Measurements from ENCODE around the gene WDR38. TPM values are rescaled to one million over a fixed set of nuclear protein-coding genes. Genes with fewer than 3 reads are reported as not detected.

Gene WDR38
- total and polyA plus RNA-seq, 2 of the 13 experiments (the other 11 are each of a cell fraction or from before 2014, with no cell fraction given) = not detected

DNA sequence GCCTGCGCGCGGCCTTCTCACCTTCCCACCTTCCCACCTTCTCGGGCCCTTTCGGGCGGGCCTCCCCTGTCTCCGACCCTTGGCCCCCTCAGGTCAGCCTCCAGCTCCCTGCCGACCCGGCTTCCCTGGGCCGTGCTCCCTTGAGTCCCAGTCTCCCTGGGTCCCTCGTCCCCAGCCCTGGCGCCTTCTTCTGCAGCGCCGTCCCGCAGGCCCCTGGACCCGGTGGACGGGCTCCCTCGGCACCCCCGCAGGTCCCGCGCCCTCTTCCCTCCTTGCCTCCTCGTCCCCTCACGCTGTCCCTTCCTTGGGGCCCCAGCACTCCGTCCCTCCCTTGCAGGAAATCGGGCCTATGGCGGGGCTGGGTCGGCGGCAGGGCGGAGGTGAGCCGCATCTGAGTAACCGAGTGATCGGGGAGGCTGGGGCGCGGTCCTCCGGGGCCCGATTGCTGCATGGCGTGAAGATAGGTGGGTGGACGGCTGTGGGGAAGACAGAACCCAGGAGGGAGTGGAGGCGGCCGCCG lies 16.3 kb downstream of the WDR38 start (continued):
- no peak for TF ChIP-seq TFDP2 (CRISPR knock-in tag; IDR thresholded peaks at IDR 0.05)
- TF ChIP-seq, protein P1, sequence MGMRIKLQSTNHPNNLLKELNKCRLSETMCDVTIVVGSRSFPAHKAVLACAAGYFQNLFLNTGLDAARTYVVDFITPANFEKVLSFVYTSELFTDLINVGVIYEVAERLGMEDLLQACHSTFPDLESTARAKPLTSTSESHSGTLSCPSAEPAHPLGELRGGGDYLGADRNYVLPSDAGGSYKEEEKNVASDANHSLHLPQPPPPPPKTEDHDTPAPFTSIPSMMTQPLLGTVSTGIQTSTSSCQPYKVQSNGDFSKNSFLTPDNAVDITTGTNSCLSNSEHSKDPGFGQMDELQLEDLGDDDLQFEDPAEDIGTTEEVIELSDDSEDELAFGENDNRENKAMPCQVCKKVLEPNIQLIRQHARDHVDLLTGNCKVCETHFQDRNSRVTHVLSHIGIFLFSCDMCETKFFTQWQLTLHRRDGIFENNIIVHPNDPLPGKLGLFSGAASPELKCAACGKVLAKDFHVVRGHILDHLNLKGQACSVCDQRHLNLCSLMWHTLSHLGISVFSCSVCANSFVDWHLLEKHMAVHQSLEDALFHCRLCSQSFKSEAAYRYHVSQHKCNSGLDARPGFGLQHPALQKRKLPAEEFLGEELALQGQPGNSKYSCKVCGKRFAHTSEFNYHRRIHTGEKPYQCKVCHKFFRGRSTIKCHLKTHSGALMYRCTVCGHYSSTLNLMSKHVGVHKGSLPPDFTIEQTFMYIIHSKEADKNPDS (CRISPR knock-in tag; IDR thresholded peaks at IDR 0.05) = no peak
- TF ChIP-seq, protein P2, sequence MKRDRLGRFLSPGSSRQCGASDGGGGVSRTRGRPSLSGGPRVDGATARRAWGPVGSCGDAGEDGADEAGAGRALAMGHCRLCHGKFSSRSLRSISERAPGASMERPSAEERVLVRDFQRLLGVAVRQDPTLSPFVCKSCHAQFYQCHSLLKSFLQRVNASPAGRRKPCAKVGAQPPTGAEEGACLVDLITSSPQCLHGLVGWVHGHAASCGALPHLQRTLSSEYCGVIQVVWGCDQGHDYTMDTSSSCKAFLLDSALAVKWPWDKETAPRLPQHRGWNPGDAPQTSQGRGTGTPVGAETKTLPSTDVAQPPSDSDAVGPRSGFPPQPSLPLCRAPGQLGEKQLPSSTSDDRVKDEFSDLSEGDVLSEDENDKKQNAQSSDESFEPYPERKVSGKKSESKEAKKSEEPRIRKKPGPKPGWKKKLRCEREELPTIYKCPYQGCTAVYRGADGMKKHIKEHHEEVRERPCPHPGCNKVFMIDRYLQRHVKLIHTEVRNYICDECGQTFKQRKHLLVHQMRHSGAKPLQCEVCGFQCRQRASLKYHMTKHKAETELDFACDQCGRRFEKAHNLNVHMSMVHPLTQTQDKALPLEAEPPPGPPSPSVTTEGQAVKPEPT (CRISPR knock-in tag; IDR thresholded peaks at IDR 0.05; ENCODE audit: low read depth) = no peak
- no peak for TF ChIP-seq HNRNPL (IDR thresholded peaks at IDR 0.05; ENCODE audit: low read depth, low read length)
- TF ChIP-seq, protein P3, sequence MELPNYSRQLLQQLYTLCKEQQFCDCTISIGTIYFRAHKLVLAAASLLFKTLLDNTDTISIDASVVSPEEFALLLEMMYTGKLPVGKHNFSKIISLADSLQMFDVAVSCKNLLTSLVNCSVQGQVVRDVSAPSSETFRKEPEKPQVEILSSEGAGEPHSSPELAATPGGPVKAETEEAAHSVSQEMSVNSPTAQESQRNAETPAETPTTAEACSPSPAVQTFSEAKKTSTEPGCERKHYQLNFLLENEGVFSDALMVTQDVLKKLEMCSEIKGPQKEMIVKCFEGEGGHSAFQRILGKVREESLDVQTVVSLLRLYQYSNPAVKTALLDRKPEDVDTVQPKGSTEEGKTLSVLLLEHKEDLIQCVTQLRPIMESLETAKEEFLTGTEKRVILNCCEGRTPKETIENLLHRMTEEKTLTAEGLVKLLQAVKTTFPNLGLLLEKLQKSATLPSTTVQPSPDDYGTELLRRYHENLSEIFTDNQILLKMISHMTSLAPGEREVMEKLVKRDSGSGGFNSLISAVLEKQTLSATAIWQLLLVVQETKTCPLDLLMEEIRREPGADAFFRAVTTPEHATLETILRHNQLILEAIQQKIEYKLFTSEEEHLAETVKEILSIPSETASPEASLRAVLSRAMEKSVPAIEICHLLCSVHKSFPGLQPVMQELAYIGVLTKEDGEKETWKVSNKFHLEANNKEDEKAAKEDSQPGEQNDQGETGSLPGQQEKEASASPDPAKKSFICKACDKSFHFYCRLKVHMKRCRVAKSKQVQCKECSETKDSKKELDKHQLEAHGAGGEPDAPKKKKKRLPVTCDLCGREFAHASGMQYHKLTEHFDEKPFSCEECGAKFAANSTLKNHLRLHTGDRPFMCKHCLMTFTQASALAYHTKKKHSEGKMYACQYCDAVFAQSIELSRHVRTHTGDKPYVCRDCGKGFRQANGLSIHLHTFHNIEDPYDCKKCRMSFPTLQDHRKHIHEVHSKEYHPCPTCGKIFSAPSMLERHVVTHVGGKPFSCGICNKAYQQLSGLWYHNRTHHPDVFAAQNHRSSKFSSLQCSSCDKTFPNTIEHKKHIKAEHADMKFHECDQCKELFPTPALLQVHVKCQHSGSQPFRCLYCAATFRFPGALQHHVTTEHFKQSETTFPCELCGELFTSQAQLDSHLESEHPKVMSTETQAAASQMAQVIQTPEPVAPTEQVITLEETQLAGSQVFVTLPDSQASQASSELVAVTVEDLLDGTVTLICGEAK (IDR thresholded peaks at IDR 0.05) = no peak
- TF ChIP-seq, protein P3 (CRISPR knock-in tag; IDR thresholded peaks at IDR 0.05) = no peak
- TF ChIP-seq TEAD3 (CRISPR knock-in tag; optimal IDR thresholded peaks at IDR 0.05; ENCODE audit: borderline replicate concordance) = no peak
- TF ChIP-seq ZGPAT (CRISPR knock-in tag; IDR thresholded peaks at IDR 0.05) = no peak
- no peak for TF ChIP-seq ZNF510 (CRISPR knock-in tag; IDR thresholded peaks at IDR 0.05; ENCODE audit: low read depth)
- TF ChIP-seq SOX13 (IDR thresholded peaks at IDR 0.05) = no peak
- TF ChIP-seq SOX13 (CRISPR knock-in tag; conservative IDR thresholded peaks at IDR 0.05 in 1 of 2, IDR thresholded peaks at IDR 0.05 in 1 of 2) = no peak
- TF ChIP-seq ATF1 (CRISPR knock-in tag; IDR thresholded peaks at IDR 0.05) = no peak
